Measurements from ENCODE around the gene B3GNT9.

Gene B3GNT9

DNA sequence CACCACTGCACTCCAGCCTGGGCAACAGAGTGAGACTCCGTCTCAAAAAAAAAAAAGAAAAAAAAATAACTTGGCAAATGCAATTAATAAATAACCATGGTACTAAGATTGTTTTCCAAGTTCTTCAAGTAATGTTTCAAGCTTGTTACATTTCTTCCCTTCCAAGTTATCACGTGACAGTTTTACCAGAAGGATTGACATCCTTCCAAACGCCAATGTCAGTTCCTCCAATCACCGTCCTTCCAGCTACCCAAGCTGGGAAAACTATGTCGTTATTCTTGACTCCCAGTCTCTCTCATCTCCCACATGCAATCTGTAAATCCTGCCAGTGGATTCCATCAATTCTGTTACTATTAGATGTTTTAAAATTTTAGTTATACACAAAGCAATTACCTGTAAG is 44.9 kb downstream of the B3GNT9 start:
- no peak for DNase-seq (ENCODE audit: extremely low read depth, low read depth)
- no peak overlapping the region for H3K4me3 ChIP-seq (replicated peaks; ENCODE audit: low read depth, low read length)
- TF ChIP-seq, protein P1, sequence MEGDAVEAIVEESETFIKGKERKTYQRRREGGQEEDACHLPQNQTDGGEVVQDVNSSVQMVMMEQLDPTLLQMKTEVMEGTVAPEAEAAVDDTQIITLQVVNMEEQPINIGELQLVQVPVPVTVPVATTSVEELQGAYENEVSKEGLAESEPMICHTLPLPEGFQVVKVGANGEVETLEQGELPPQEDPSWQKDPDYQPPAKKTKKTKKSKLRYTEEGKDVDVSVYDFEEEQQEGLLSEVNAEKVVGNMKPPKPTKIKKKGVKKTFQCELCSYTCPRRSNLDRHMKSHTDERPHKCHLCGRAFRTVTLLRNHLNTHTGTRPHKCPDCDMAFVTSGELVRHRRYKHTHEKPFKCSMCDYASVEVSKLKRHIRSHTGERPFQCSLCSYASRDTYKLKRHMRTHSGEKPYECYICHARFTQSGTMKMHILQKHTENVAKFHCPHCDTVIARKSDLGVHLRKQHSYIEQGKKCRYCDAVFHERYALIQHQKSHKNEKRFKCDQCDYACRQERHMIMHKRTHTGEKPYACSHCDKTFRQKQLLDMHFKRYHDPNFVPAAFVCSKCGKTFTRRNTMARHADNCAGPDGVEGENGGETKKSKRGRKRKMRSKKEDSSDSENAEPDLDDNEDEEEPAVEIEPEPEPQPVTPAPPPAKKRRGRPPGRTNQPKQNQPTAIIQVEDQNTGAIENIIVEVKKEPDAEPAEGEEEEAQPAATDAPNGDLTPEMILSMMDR (IDR thresholded peaks at IDR 0.05; ENCODE audit: low read depth, low read length, missing control alignments): no peak

DNA sequence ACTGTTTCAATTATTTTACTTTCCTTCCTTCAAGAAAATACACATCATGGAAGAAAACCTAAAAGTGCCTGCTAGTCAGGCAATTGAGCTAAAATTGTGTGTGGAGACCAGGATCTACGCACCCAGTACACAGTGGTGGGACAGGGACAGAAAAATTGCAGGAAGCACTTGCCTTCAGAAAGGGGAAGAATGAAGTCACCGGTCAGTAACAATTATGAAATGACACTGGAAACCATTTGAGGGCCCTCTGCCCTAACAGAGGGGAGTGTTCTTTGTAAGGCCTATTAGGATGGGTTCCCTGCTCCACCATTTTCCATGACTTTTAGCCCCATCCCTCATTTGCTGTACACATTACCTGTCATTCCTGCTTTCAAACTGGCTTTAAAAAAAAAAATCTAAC is 45.6 kb downstream of the B3GNT9 start:
- no peak for DNase-seq (ENCODE audit: extremely low read depth, low read depth)

DNA sequence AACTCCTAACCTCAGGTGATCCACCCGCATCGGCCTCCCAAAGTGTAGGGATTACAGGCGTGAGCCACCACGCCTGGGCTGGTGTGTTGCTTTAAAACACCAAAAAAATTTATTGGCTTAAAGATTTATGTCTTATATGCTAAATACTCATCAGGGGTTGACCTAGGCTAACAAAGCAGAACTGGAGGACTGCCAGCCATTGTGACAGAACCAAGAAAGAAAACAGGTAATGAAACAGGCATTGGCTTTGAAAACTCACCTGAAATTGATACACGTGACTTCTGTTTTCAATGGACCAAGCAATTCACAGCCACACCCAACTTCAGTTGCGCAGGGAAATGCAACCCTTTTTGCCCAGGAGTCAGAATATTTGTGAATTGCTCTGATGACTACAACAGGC is 46.0 kb downstream of the B3GNT9 start:
- no peak for DNase-seq (ENCODE audit: extremely low read depth, low read depth)
- no peak overlapping the region for H3K4me3 ChIP-seq (replicated peaks; ENCODE audit: low read depth, low read length)
- TF ChIP-seq, protein P1 (IDR thresholded peaks at IDR 0.05; ENCODE audit: low read depth, low read length, missing control alignments): no peak

More for the DNA sequence above, 45.6 kb downstream of the B3GNT9 start:
- TF ChIP-seq, protein P1 (IDR thresholded peaks at IDR 0.05; ENCODE audit: low read depth, low read length, missing control alignments): no peak
- H3K4me3 ChIP-seq (replicated peaks; ENCODE audit: low read depth, low read length): no peak overlapping the region

DNA sequence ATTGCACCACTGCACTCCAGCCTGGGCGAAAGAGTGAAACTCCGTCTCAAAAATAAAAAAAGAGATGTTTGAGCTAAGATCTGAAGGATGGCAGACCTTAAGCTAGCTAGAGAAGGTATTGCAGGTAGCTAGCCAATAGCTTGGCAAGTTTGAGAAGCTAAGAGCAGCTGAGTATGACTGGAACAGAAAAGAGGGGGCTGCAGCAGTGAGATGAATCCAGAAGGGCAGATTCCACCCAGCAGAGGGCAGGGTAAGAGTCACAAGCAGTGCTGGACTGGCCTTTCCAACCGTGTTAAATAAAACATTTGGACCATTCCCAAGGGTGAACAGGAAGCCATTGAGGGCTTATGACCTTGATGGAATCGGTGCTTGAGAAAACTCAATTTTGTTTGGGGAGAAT is 46.7 kb downstream of the B3GNT9 start:
- no peak overlapping the region for H3K4me3 ChIP-seq (replicated peaks; ENCODE audit: low read depth, low read length)
- no peak for DNase-seq (ENCODE audit: extremely low read depth, low read depth)
- TF ChIP-seq, protein P1 (IDR thresholded peaks at IDR 0.05; ENCODE audit: low read depth, low read length, missing control alignments): peak; percentile 52

DNA sequence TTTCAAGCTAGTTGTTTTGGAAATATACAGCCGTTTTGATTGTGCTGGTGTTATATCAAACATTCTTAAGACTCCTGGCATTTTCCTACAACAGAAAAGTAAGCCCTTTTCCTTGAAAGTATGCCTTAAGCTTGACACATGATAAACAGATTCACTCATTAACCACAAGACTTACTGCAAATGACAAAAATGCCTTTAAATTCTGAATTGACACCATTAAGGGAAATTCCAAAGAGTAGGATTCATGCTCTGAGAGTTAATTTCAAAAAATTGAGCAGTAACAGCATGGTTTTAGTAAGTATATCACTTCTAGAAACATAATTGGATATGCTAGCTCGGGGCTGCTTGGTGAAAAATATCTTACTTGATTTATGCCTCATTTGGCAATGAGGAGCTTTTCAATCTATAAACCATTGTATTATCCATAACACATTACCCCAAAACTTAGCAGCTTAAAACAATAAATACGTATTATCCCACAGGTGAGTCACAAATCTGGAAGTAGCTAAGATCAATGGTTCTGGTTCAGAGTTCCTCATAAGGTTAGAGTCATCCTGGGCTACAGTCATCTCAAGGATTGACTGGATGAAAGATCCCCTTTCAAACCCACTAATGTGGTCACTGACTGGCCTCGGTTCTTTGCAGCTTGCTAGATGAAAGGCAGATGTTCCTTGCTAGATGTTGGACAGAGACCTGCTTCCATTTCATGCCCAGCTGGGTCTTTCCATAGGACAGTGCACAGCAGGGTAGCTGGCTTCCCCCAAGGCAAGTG is 49.3 kb downstream of the B3GNT9 start:
- H3K4me3 ChIP-seq (replicated peaks; ENCODE audit: low read depth, low read length): no peak overlapping the region
- no peak for DNase-seq (ENCODE audit: extremely low read depth, low read depth)
- TF ChIP-seq, protein P1 (IDR thresholded peaks at IDR 0.05; ENCODE audit: low read depth, low read length, missing control alignments): no peak

DNA sequence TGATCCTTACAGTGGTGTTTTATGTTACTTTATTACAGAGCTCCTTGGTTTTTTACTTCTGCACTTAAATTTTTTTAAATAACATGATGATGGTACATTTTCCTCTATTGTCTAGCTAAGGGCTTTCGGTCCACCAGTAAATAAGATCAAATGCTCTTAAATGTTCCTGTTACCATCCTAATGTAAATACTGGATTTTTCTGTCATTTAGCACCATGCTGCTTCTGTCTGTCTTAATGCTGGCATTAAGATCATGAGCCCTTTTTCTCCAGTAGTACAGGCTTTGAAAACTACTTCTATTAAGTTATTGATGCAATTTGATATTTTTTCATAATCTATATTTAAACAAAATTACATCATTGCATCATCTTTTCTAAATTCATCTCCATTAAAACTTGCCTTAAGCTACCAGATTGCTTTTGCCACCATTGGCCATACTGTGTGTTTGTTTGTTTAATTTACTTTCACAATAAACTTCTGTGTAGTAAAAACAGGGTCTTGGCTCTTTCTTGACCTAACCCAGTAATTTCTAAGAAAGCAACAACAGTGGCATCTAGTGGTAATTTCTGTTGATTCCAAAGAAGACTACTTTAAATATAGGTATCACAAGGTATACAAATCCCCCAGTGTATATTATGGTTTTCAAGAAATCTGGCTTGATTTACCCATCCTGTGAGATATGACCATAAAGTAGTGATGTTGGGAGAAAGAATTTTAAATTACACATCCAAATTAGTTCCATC is 50.1 kb downstream of the B3GNT9 start:
- no peak overlapping the region for H3K4me3 ChIP-seq (replicated peaks; ENCODE audit: low read depth, low read length)
- TF ChIP-seq, protein P1 (IDR thresholded peaks at IDR 0.05; ENCODE audit: low read depth, low read length, missing control alignments): peak; percentile 14
- no peak for DNase-seq (ENCODE audit: extremely low read depth, low read depth)

All from HFF-Myc (cell line).